ENCODE results near the gene CLTCL1.

Gene CLTCL1

DNA sequence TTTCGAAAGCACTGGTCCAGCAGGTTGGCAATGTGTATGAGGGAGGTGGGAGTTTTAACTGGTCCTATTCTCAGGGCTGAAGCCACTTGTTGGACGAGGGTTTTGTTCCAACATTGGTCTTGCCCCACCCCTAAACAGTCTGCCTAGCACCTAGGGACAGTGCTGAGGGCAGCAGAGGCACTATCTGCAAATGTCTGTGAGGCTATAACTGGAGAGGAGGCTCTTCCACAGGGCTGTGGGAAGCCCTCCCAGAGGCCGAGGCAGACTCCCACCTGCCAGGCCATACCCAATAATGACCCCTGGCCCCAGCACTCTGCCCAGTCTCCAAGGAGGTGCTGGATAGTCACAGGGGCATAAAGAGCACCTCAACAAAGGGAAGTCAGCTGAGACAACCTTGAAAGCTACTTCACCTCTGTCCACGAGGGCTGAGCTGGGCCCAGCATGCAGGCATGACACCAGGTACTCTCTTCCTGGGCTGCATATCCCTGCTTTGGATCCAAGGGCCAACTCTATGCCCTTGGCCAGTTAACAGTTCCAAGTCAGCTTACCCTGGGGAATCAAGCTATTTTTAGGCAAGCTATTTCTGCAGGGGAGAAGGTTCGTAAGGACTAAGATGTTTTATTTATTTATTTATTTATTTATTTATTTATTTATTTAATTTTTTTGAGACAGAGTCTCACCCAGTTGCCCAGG lies 72.8 kb downstream of the CLTCL1 start:
- no peak for DNase-seq (ENCODE audit: low read depth)
- TF ChIP-seq, protein P1, sequence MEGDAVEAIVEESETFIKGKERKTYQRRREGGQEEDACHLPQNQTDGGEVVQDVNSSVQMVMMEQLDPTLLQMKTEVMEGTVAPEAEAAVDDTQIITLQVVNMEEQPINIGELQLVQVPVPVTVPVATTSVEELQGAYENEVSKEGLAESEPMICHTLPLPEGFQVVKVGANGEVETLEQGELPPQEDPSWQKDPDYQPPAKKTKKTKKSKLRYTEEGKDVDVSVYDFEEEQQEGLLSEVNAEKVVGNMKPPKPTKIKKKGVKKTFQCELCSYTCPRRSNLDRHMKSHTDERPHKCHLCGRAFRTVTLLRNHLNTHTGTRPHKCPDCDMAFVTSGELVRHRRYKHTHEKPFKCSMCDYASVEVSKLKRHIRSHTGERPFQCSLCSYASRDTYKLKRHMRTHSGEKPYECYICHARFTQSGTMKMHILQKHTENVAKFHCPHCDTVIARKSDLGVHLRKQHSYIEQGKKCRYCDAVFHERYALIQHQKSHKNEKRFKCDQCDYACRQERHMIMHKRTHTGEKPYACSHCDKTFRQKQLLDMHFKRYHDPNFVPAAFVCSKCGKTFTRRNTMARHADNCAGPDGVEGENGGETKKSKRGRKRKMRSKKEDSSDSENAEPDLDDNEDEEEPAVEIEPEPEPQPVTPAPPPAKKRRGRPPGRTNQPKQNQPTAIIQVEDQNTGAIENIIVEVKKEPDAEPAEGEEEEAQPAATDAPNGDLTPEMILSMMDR (IDR thresholded peaks at IDR 0.05; ENCODE audit: control insufficient read depth, extremely low read depth, insufficient read depth), result no peak
- H3K4me3 ChIP-seq (ENCODE audit: low read depth, low read length), result no peak overlapping the region

DNA sequence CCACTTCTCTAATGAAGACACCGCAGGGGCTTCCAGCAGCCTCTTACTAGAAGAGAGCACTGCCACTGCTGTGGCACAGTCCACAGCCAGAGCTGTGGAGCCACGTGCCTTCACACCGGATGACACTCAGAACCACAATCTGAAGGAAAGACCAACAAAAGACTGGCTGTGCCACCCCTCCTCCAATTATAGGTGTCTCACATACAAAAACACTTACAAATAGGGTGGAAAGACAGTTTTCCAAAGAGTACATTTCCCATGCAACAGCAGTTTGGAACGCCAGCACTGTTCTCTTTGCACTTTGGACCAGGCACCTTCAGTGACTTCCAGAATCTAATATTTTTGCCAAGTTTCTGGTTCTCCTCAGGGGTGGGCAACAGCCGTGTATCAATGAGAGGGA lies 74.9 kb downstream of the CLTCL1 start:
- DNase-seq (ENCODE audit: low read depth), result no peak
- TF ChIP-seq, protein P1 (IDR thresholded peaks at IDR 0.05; ENCODE audit: control insufficient read depth, extremely low read depth, insufficient read depth), result no peak
- H3K4me3 ChIP-seq (ENCODE audit: low read depth, low read length), result no peak overlapping the region

DNA sequence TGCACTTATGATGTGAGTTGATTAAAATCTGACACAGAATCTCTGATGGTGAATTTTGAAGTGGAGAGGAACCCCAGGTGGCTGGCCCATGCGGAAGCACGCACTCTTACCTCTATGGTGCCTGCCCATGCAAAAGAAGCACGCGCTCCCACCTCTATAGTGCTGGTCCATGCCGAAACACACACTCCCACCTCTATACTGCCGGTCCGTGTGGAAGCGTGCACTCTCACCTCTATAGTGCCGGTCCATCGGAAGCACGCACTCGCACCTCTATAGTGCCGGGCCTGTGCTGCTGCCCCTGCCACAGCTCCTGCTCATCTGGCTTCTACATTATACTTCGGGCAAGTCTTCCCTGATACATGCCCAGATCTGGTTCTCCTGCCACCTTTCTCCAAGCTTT lies 76.2 kb downstream of the CLTCL1 start:
- no peak overlapping the region for H3K4me3 ChIP-seq (ENCODE audit: low read depth, low read length)
- DNase-seq (ENCODE audit: low read depth), result no peak
- TF ChIP-seq, protein P1 (IDR thresholded peaks at IDR 0.05; ENCODE audit: control insufficient read depth, extremely low read depth, insufficient read depth), result no peak

DNA sequence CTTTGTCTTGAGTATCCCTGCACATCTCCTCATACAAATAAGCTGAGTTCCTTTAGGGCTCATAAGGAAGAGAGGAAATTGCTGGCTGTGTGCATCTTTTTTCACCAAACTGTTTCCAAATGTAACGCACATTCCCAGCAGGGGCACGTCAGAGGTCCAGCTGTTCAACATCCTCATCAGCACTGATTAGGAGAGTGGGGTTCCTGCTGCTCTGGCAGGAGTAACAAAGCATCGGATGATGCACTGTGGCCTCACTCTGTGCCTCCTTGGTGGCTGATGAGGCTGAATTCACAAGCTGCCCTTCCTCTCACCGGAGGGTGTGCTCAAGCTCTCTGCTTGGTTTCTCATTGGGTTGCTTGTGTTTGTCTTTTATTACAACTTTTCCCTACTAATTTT lies 77.4 kb downstream of the CLTCL1 start:
- TF ChIP-seq, protein P1 (IDR thresholded peaks at IDR 0.05; ENCODE audit: control insufficient read depth, extremely low read depth, insufficient read depth), result no peak
- no peak overlapping the region for H3K4me3 ChIP-seq (ENCODE audit: low read depth, low read length)
- DNase-seq (ENCODE audit: low read depth), result no peak

DNA sequence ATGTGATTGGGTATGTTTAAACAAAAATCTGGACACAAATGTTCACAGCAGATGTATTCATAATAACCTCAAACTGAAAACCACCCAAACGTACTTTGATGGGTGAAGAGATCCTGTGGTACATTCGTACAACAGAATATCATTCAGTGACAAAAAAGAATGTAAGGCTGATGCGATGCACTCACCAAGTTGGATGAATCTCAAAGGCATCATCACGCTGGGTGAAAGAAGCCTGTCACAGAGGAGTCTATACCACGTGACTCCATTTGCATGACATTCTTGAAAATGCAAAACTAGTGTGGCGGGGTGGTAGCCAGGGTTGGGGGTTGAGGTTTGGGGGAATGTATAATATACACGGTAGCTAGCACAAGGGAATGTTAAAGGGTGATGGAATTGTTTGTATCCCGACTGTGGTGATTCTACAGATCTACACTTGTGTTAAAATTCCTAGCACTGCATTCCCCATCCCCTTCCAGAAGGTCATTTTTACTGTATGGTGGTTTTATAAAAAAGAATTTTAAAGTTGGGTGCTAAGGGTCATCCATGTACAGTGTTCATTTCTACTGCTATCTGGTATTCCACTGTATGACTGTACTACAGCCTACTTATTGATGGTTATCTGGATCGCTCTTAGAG lies 78.0 kb downstream of the CLTCL1 start:
- H3K4me3 ChIP-seq (ENCODE audit: low read depth, low read length), result no peak overlapping the region
- no peak for DNase-seq (ENCODE audit: low read depth)
- TF ChIP-seq, protein P1 (IDR thresholded peaks at IDR 0.05; ENCODE audit: control insufficient read depth, extremely low read depth, insufficient read depth), result no peak

DNA sequence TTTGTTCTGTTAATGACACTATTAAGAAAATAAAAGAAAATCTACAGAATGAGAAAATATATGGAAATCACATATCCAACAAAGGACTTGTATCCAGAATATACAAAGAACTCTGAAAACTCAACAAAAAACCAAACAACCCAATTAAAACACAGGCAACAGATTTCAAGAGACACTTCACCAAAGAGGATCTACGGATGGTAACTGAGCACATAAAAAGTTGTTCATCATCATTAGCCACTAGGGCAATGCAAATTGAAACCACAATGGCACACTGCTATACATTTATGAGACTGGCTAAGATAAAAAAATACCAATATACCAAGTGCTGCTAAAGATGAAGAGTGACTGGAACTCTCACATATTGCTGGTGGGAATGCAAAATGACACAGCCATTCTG lies 78.5 kb downstream of the CLTCL1 start:
- DNase-seq (ENCODE audit: low read depth), result no peak
- TF ChIP-seq, protein P1 (IDR thresholded peaks at IDR 0.05; ENCODE audit: control insufficient read depth, extremely low read depth, insufficient read depth), result no peak
- H3K4me3 ChIP-seq (ENCODE audit: low read depth, low read length), result no peak overlapping the region

Measured in LNCaP clone FGC (cell line).